ENCODE measurements around the gene COBLL1.
"Not testable (repeated sequence)": the region's sequence is repeated elsewhere in the genome, so short reads cannot be mapped to it uniquely, and the experiment has no call there.

COBLL1 gene, protein sequence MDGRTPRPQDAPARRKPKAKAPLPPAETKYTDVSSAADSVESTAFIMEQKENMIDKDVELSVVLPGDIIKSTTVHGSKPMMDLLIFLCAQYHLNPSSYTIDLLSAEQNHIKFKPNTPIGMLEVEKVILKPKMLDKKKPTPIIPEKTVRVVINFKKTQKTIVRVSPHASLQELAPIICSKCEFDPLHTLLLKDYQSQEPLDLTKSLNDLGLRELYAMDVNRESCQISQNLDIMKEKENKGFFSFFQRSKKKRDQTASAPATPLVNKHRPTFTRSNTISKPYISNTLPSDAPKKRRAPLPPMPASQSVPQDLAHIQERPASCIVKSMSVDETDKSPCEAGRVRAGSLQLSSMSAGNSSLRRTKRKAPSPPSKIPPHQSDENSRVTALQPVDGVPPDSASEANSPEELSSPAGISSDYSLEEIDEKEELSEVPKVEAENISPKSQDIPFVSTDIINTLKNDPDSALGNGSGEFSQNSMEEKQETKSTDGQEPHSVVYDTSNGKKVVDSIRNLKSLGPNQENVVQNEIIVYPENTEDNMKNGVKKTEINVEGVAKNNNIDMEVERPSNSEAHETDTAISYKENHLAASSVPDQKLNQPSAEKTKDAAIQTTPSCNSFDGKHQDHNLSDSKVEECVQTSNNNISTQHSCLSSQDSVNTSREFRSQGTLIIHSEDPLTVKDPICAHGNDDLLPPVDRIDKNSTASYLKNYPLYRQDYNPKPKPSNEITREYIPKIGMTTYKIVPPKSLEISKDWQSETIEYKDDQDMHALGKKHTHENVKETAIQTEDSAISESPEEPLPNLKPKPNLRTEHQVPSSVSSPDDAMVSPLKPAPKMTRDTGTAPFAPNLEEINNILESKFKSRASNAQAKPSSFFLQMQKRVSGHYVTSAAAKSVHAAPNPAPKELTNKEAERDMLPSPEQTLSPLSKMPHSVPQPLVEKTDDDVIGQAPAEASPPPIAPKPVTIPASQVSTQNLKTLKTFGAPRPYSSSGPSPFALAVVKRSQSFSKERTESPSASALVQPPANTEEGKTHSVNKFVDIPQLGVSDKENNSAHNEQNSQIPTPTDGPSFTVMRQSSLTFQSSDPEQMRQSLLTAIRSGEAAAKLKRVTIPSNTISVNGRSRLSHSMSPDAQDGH

DNA sequence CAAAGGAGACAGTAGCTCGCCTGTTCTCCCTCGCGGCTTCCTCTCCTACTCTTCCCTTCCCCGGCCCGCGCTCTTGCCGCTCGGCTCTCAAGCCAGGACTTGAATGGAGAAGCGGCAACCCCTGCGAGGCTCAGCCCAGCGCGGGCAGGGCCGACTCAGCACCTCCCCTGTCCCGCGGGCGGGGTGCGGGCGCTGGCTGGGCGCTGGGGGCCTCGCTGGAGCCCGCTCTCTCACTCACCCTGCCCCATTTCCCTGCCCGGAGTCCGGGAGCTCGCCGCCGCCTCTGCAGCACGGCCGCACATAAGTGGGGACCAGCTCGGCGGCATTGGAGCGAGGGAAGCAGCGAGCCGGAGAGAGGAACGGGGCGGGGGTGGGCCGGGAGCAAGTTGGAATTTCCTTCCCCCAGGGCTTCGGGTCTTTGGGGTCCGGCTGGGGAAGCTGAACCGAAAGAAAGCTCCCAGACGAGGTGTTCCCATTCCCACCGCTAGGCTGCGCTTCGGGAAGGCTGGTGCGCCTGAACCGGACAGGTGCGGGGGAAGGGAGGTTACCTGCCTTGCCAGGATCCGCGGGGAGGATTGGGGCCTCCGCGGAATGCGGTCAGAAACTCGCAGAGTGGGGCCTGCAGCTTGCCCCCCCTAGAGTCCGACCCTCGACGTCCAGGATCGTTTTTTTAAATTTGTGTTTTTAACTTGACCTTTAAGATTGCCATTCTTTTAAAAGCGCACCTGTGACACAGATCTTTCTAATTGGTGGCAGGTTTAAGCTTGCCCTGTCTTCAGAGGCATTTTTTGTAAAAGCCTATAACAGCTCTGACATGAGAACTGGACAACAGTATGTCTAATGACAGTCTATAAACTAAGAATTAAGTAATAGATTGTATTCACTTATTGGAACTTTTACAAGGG, at the start of gene COBLL1:
Gene COBLL1, minus strand, starts transcription at position 105 of the 905 bp plus-strand sequence. CDS start 627 bp downstream, outside the sequence.
- DNase-seq (ENCODE audit: low read depth in 2 of 2) = peak in 1 of 2 donors; percentile 28

- DNase-seq (ENCODE audit: low read depth in 2 of 2) = no peak
Observed at GRCh38 chr2:164890544-164890943, 48.9 kb upstream of the COBLL1 start.

DNA sequence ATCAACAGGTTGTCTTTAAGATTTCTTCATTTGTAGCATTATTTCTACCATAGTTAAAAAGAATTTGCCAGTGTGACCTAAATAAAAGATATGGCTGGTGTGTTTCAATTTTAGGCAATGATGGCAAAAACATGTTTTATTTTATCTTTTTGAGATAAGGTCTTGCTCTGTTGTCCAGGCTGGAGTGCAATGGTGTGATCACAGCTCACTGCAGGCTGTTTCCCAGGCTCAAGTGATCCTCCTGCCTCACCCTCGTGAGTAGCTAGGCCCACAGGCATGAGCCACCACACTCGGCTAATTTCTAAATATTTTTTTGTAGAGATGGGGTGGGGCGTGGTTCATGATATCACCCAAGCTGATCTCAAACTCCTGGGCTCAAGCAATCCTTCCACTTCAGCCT, 47.0 kb upstream of the COBLL1 start:
- no peak for DNase-seq (ENCODE audit: low read depth in 2 of 2)

DNA sequence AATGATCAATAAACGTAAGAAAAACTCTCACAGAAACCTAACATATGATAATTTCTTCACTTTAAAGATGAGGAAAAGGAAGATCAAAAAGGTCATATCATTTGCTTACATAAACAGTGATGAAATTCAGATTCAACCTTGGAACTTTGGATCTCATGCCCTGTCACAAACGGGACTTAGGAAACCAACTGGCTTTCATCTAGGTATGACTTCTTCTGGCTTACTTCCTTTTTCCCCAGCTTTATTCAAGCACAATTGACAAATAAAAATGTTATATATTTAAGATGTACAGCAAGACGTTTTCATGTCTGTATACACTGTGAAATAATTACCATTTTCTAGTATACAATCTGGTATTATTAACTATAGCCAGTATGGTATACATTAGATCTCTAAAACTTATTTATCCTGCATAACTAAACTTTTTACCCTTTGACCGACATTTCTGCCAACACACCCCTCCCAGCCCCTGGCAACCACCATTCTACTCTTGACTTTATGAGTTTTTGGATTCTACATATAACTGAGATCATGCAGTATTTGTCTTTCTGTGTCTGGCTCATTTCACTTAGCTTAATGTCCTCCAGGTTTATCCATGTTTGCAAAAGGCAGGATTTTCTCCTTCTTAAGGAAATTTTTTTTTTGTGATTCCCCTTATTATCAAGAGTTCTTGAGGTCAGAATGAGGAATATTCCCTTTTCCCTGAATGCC, 46.0 kb upstream of the COBLL1 start:
- DNase-seq (ENCODE audit: low read depth in 2 of 2) = no peak

GRCh38 chr2:164882276-164882675, 40.7 kb upstream of the COBLL1 start:
- DNase-seq (ENCODE audit: low read depth in 2 of 2) = no peak

- no peak for DNase-seq (ENCODE audit: low read depth in 2 of 2)
Observed at GRCh38 chr2:164881524-164881923, 39.9 kb upstream of the COBLL1 start.

- DNase-seq (ENCODE audit: low read depth in 2 of 2) = no peak
Observed at GRCh38 chr2:164879901-164880535, 38.4 kb upstream of the COBLL1 start.

- no peak for DNase-seq (ENCODE audit: low read depth in 2 of 2)
Observed at GRCh38 chr2:164877927-164878326, 36.3 kb upstream of the COBLL1 start.

DNA sequence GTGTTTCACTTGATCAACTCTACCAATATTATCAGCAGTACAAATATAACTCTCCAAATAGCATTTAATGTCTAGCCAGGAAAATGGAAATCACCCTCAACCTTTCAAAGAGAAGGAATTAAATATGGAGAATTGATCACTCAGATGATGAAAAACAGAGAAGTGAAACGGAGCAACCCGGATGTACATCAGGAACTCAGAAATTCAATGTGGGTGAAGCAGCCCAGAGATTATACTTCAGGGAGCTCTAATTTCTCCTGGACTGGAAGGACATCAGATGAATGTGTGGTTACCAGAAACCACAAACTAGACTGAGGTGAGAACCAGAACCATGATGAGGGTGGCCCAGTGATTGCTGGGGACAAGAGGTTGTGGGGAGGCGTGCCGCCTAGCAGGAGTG, 35.5 kb upstream of the COBLL1 start:
- no peak for DNase-seq (ENCODE audit: low read depth in 2 of 2)

DNA sequence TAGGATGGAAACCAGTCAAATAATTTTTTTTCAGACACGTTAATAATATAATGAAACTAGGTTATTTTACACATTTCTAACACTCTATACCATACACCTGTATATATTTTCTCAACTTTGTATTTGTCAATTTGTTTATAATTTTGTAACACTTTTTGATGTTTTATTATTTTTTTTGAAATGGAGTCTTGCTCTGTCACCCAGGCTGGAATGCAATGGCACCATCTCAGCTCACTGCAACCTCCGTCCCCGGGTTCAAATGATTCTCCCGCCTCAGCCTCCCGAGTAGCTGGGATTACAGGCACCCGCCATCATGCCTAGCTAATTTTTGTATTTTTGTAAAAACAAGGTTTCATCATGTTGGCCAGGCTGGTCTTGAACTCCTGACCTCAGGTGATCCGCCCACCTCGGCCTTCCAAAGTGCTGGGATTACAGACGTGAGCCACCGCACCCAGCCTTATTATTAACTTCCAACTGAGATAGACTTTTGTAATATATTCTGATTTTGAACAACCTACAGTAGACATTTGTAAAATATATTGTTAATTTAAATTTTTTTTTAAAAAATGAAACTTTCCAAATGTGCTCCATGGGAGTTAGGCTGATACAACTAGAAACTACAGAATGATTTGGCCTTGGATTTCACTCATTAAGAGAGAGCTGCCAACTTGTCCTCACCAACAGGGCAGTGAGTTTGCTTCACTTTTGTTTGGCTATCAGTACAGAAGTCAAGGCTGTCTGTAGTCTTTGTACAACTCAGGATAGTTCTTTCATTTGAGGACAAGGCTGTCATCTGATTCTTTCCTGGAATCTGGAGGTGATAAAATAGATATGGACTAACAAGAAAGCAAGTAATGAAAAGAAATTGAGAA, 33.9 kb upstream of the COBLL1 start:
- no peak for DNase-seq (ENCODE audit: low read depth in 2 of 2)

DNA sequence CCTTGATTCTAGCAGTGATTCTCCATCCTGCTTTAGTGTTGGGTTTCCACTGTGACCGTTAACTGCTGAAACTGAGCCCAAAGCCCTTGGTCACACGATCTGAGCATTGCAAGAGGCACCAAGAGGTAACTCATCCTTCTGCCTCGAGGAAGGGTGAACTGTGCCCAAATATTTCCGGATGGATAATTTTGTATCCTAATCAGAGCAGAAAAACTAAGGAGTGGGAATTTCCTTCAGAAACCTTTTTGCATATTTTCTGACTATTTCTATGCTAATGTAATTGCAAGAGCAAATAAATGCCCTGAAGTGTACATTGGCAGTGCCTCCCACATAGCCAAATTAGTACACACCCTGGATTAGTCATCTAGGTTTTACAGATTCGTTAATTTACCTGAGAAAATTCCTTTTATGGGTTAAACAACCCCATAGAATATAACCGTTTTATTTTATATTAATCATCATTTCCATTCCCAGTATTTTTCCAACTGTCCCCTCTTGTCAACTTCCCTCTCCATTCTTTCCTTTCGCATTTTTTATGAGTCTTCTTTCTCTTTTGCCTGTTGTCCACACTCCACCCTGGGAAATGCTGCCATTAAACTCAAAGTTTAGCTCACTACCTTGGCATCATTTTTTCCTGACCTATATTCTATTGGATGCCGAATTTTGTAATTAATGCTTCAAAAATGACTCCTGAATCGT, 31.7 kb upstream of the COBLL1 start:
- DNase-seq (ENCODE audit: low read depth in 2 of 2) = no peak

GRCh38 chr2:164871404-164871803, 29.8 kb upstream of the COBLL1 start:
- no peak for DNase-seq (ENCODE audit: low read depth in 2 of 2)

DNA sequence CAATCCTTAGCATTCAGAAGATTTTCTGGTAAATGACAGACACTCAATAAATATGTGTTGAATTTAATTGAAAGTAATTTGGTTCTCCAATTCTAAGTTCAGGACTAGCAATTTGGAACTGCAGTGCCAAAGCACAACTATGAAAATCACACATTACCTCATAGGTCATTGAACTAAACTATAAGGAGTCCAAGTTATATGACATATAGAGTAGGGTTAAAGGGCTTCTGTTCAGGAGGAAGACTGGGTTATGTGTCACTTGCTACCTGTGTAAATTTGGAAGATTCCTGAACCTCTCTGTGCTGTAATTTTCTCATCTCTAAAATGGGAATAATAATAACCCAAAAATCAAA, 27.8 kb upstream of the COBLL1 start:
- DNase-seq (ENCODE audit: low read depth in 2 of 2) = no peak

DNA sequence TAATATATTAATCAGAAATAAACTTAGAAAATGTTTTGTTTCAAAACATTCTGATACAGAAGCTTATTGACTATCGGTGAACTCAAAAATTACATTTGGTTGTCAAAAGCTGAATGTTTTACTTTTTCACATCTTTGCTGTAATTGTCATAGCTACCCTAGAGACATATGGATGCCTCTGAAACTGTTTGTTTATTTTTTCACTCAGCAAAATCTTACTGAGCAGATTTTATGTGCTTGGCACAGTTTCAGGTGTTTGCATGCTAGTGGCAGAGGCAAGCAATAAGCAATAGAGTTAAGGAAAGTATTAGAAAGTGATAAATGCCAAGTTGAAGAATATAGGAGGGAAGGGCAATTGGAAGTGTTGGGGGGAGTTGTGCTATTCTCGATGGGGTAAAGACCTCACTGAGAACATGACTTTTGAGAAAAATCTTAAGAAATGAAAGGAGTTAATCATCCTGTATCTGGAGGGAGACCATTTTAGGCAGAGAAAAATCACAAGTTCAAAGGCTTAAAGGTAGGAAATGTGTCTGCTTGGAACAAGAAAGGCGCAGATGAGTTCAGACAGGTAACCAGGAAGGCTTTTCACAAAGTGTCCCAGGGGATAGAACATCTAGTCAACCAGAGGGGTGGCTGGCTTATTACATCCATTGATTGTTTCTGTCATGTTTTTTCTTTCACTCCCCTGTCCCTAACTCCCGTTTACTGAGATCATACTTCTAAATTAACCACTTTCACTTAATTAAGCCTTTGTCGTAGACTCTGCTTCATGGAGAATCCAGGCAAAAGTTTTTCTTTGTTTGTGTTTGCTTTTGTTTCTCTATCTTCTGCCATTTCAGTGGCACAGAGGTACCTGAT, 27.2 kb upstream of the COBLL1 start:
- DNase-seq (ENCODE audit: low read depth in 2 of 2) = no peak

- no peak for DNase-seq (ENCODE audit: low read depth in 2 of 2)
Observed at GRCh38 chr2:164867779-164868397, 26.3 kb upstream of the COBLL1 start.

DNA sequence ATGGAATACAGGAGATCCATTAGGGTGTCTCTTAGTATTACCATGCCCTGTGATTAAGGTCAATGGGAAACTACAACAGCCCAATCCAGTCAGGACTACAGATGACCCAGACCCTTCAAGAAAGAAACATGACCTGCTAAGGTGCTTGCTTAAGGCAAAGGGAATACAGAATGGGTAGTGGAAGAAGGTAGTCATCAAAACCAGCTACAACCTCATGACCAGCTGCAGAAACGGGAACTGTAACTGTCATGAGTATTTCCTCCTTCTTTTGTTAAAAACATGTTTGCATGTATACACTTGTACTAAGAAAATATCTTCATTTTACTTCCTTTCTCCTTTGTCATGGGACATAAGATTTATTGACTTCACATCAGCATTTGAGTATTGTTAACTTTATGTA, 24.8 kb upstream of the COBLL1 start:
- not testable (repeated sequence) for DNase-seq (ENCODE audit: low read depth in 2 of 2)

GRCh38 chr2:164860694-164861042, 19.0 kb upstream of the COBLL1 start:
- DNase-seq (ENCODE audit: low read depth in 2 of 2) = no peak
